Pulmonary artery endothelial cell (primary cell): ENCODE results near the gene DISC1. TPM values are rescaled to one million over a fixed set of nuclear protein-coding genes. Genes with fewer than 3 reads are reported as not detected.
"Not testable (repeated sequence)": the region's sequence is repeated elsewhere in the genome, so short reads cannot be mapped to it uniquely, and the experiment has no call there.

Source experiments
- DNase-seq: peaks from one replicate; pipeline ENCODE4 v3.0.0-alpha.2; 2011; ENCODE audit warnings: low read depth, low spot score
- total RNA-seq: library from RNA; depleted of rRNA; stranded (reverse); fragments of >200 nt; gene quantifications from 2 replicates; pipeline ENCODE4 v1.2.3, GENCODE V29; 2014

Gene DISC1
- total RNA-seq, 1 donor from 2014 or later = 10.9 TPM

- DNase-seq = no peak
Observed at GRCh38 chr1:231605149-231606100, 21.2 kb upstream of the DISC1 start.

- DNase-seq = no peak
Observed at GRCh38 chr1:231606712-231607111, 19.9 kb upstream of the DISC1 start.

- DNase-seq = no peak
Observed at GRCh38 chr1:231610388-231610787, 16.2 kb upstream of the DISC1 start.

- no peak for DNase-seq
Observed at GRCh38 chr1:231611111-231611510, 15.5 kb upstream of the DISC1 start.

GRCh38 chr1:231611851-231612250, 14.7 kb upstream of the DISC1 start:
- DNase-seq = no peak

GRCh38 chr1:231612393-231613089, 14.0 kb upstream of the DISC1 start:
- no peak for DNase-seq

- no peak for DNase-seq
Observed at GRCh38 chr1:231613419-231614349, 12.9 kb upstream of the DISC1 start.

- DNase-seq = no peak
Observed at GRCh38 chr1:231616667-231617066, 9.9 kb upstream of the DISC1 start.

- peak; percentile 63 for DNase-seq
Observed at GRCh38 chr1:231618609-231619256, 7.9 kb upstream of the DISC1 start.

- DNase-seq = peak; percentile 62
Observed at GRCh38 chr1:231619257-231619634, 7.3 kb upstream of the DISC1 start.

GRCh38 chr1:231625042-231625441, 1.5 kb upstream of the DISC1 start:
- not testable (repeated sequence) for DNase-seq

GRCh38 chr1:231625975-231626534, 535 bp upstream of the DISC1 start:
- no peak for DNase-seq

GRCh38 chr1:231626951-231627614, 493 bp downstream of the DISC1 start:
- DNase-seq = peak; percentile 24

- no peak for DNase-seq
Observed at GRCh38 chr1:231628207-231628876, 1.8 kb downstream of the DISC1 start.

GRCh38 chr1:231629132-231629531, 2.5 kb downstream of the DISC1 start:
- peak; percentile 13 for DNase-seq

- no peak for DNase-seq
Observed at GRCh38 chr1:231630558-231631205, 4.1 kb downstream of the DISC1 start.

GRCh38 chr1:231631717-231632116, 5.1 kb downstream of the DISC1 start:
- no peak for DNase-seq

- no peak for DNase-seq
Observed at GRCh38 chr1:231632119-231632518, 5.5 kb downstream of the DISC1 start.
